Lower leg skin (tissue), 4 donors: ENCODE results near the gene COMMD7. TPM values are rescaled to one million over a fixed set of nuclear protein-coding genes. Genes with fewer than 3 reads are reported as not detected.

Source experiments
- DNase-seq, 2 donors: peaks; one replicate each; pipeline ENCODE4 v3.0.0-alpha.2; 2019; ENCODE audit warnings: low spot score in 2 of 2
- H3K4me3 ChIP-seq: fragments of 200-600 bp; sonication (generic); 2 replicates; pipeline ENCODE4 v1.5.1; 2017; ENCODE audit warnings: mild to moderate bottlenecking, low read depth; ENCODE audit not compliant: poor library complexity, severe bottlenecking
- CTCF ChIP-seq, 3 donors: fragments of 450-650 bp; IDR thresholded peaks; one replicate each; pipeline ENCODE4 v1.5.1; 2016; ENCODE audit warnings: antibody characterized with exemption in 3 of 3, mild to moderate bottlenecking in 3 of 3, moderate library complexity in 2 of 3
- POLR2A ChIP-seq, 2 donors: fragments of 450-650 bp; IDR thresholded peaks; one replicate each; pipeline ENCODE4 v1.6.1; 2016 to 2017; ENCODE audit warnings: antibody characterized with exemption in 2 of 2, mild to moderate bottlenecking in 1 of 2, moderate library complexity in 1 of 2
- WGBS, 2 donors: methylation state at CpG; one replicate each; pipeline ENCODE4 v1.1.5; 2018; 5-methylcytosine and 5-hydroxymethylcytosine counted together
- intact Hi-C: fragments of 100-400 bp; cut with DNase I; formaldehyde crosslinking; loops from one replicate; pipeline ENCODE4 v1.15.0; 2023; ENCODE audit warnings: low total_unique reads
- total RNA-seq, 4 donors: library from RNA; depleted of rRNA; stranded (reverse); fragments of >200 nt; gene quantifications; one replicate each; pipeline ENCODE4 v1.1.0, GENCODE V29; 2016

COMMD7 gene
- total RNA-seq, 4 donors from 2014 or later, result 16.9 to 21.0 (median 18.7) TPM

GRCh38 chr20:32787168-32787567 is 43.9 kb upstream of the COMMD7 start:
- 89 to 94% methylated on average over 16 of the region's 16 CpGs for WGBS, 2 donors
- no peak for DNase-seq
- intact Hi-C loops, result loop anchor here (10.0 kb wide), 1 partner anchor 98 kb away; no protein-coding TSS in a partner anchor
- no peak overlapping the region for H3K4me3 ChIP-seq
- TF ChIP-seq POLR2A (IDR thresholded peaks at IDR 0.05) (no peak), CTCF (IDR thresholded peaks at IDR 0.05) (no peak)

GRCh38 chr20:32786059-32786760 is 42.9 kb upstream of the COMMD7 start:
- TF ChIP-seq POLR2A (IDR thresholded peaks at IDR 0.05), result no peak
- no peak for TF ChIP-seq CTCF (IDR thresholded peaks at IDR 0.05)
- intact Hi-C loops, result loop anchor here (10.0 kb wide), 1 partner anchor 99 kb away; no protein-coding TSS in a partner anchor
- H3K4me3 ChIP-seq, result no peak overlapping the region
- 92 to 97% methylated on average over 16 of the region's 16 CpGs for WGBS, 2 donors
- DNase-seq, result no peak

- 94 to 95% methylated on average over 13 of the region's 13 CpGs for WGBS, 2 donors
These were observed 41.3 kb upstream of the COMMD7 start for GRCh38 chr20:32784369-32785080.

GRCh38 chr20:32780749-32781655 is 37.7 kb upstream of the COMMD7 start:
- no peak for TF ChIP-seq POLR2A (IDR thresholded peaks at IDR 0.05)
- DNase-seq, result no peak
- intact Hi-C loops, result loop anchor here (10.0 kb wide), 1 partner anchor 104 kb away; no protein-coding TSS in a partner anchor
- WGBS, 2 donors, result 88 to 90% methylated on average over 18 of the region's 18 CpGs
- H3K4me3 ChIP-seq, result no peak overlapping the region

More at GRCh38 chr20:32784369-32785080, 41.3 kb upstream of the COMMD7 start:
- H3K4me3 ChIP-seq, result no peak overlapping the region
- TF ChIP-seq CTCF (IDR thresholded peaks at IDR 0.05) (no peak), POLR2A (IDR thresholded peaks at IDR 0.05) (no peak)
- no peak for DNase-seq
- intact Hi-C loops, result loop anchor here (10.0 kb wide), 1 partner anchor 100 kb away; no protein-coding TSS in a partner anchor

GRCh38 chr20:32780278-32780677 is 37.0 kb upstream of the COMMD7 start:
- WGBS, 2 donors, result 96 to 98% methylated on average over 16 of the region's 16 CpGs
- intact Hi-C loops, result loop anchor here (10.0 kb wide), 1 partner anchor 105 kb away; no protein-coding TSS in a partner anchor
- no peak overlapping the region for H3K4me3 ChIP-seq
- no peak for TF ChIP-seq POLR2A (IDR thresholded peaks at IDR 0.05)
- no peak for DNase-seq

GRCh38 chr20:32779500-32780211 is 36.4 kb upstream of the COMMD7 start:
- 84 to 93% methylated on average over 10 of the region's 10 CpGs for WGBS, 2 donors
- H3K4me3 ChIP-seq, result no peak overlapping the region
- TF ChIP-seq POLR2A (IDR thresholded peaks at IDR 0.05), result no peak
- TF ChIP-seq CTCF (IDR thresholded peaks at IDR 0.05), result no peak
- no peak for DNase-seq
- intact Hi-C loops, result loop anchor here (5.0 to 10.0 kb wide), 2 partner anchors 102 to 105 kb away; no protein-coding TSS in a partner anchor
